Thyroid gland (tissue), 4 donors: ENCODE results near the gene CXCL12. TPM values are rescaled to one million over a fixed set of nuclear protein-coding genes. Genes with fewer than 3 reads are reported as not detected.

ENCODE experiments used
- DNase-seq, 2 donors: peaks; one replicate each; pipeline ENCODE4 v3.0.0-alpha.2; 2019
- H3K27ac ChIP-seq, 3 donors: fragments of 200-600 bp; sonication (generic); 1 replicate in 2 of 3; 2 replicates in 1 of 3; pipeline ENCODE4 v1.5.1; 2016 to 2019; ENCODE audit warnings: mild to moderate bottlenecking in 1 of 3, moderate library complexity in 1 of 3
- H3K27me3 ChIP-seq: fragments of 200-600 bp; sonication (generic); one replicate; pipeline ENCODE4 v1.5.1; 2019
- H3K36me3 ChIP-seq, 2 donors: fragments of 200-600 bp; sonication (generic); one replicate each; pipeline ENCODE4 v1.5.1; 2016 to 2019
- H3K4me1 ChIP-seq, 2 donors: fragments of 200-600 bp; sonication (generic); one replicate each; pipeline ENCODE4 v1.5.1; 2017 to 2019
- H3K4me3 ChIP-seq, 3 donors: fragments of 200-600 bp; sonication (generic); replicated peaks in 1 of 3; 1 replicate in 2 of 3; 2 replicates in 1 of 3; pipeline ENCODE4 v1.5.1; 2016; ENCODE audit warnings: mild to moderate bottlenecking in 1 of 3
- H3K9me3 ChIP-seq: fragments of 200-600 bp; sonication (generic); one replicate; pipeline ENCODE4 v1.5.1; 2017
- CTCF ChIP-seq, 6 experiments: fragments of 200-600 bp in 3 of 6; fragments of 450-650 bp in 3 of 6; sonication (generic) in 3 of 6; IDR thresholded peaks; one replicate each; pipeline ENCODE4 v1.5.1; 2016 to 2019; ENCODE audit warnings: antibody characterized with exemption in 6 of 6, mild to moderate bottlenecking in 2 of 6, inconsistent platforms in 1 of 6, moderate library complexity in 1 of 6
- POLR2A ChIP-seq, 2 donors: fragments of 450-650 bp; IDR thresholded peaks; one replicate each; pipeline ENCODE4 v1.6.1; 2017; ENCODE audit warnings: antibody characterized with exemption in 2 of 2, mild to moderate bottlenecking in 2 of 2, moderate library complexity in 1 of 2
- WGBS, 2 donors: methylation state at CpG; one replicate each; pipeline ENCODE4 v1.1.5; 2017; 5-methylcytosine and 5-hydroxymethylcytosine counted together
- intact Hi-C: fragments of 100-400 bp; cut with DNase I; formaldehyde crosslinking; loops from one replicate; pipeline ENCODE4 v1.15.1; 2023
- total RNA-seq, 4 donors: library from RNA; depleted of rRNA; stranded (reverse); fragments of >200 nt; gene quantifications; one replicate each; pipeline ENCODE4 v1.2.3, GENCODE V29; 2016

CXCL12 gene
- 10 to 100 TPM; 32.4 to 88.0 (median 47.6) TPM for total RNA-seq

- TF ChIP-seq POLR2A (IDR thresholded peaks at IDR 0.05), result no peak
- no peak for TF ChIP-seq CTCF (IDR thresholded peaks at IDR 0.05)
- Histone ChIP-seq H3K4me1 (peaks cover 22 to 33% of the 10 kb centered on the region in 2 donors), H3K4me3 (peak within 1 kb of the TSS; percentile 15 to 74 (median 53)), H3K36me3 (no peaks in the 10 kb centered on the region), H3K27ac (peak within 1 kb of the TSS; percentile 2 to 46 (median 25)), H3K27me3 (no peaks in the 10 kb centered on the region), H3K9me3 (no peaks in the 10 kb centered on the region)
- DNase-seq, result no peak
- WGBS, 2 donors, result 17 to 20% methylated on average over 16 to 28 of the region's 75 CpGs
- intact Hi-C loops, result loop anchor here (5.0 kb wide), 1 partner anchor 73 kb away; no protein-coding TSS in a partner anchor
Measured at GRCh38 chr10:44385026-44385695, at the start of gene CXCL12. CXCL12 (minus strand) TSS chr10:44385097; CDS start chr10:44385005, 92 bp downstream.

GRCh38 chr10:44427479-44427878, 42.6 kb upstream of the CXCL12 start:
- no peak overlapping the region for H3K27ac ChIP-seq
- no peaks in the 10 kb centered on the region for H3K36me3 ChIP-seq
- intact Hi-C loops, result no loop called here
- no peak for DNase-seq
- no peaks in the 10 kb centered on the region for H3K9me3 ChIP-seq
- no peaks in the 10 kb centered on the region for H3K4me1 ChIP-seq
- no peak overlapping the region for H3K4me3 ChIP-seq
- no peak for TF ChIP-seq CTCF (IDR thresholded peaks at IDR 0.05)
- no peak for TF ChIP-seq POLR2A (IDR thresholded peaks at IDR 0.05)
- no peaks in the 10 kb centered on the region for H3K27me3 ChIP-seq
- 92 to 100% methylated on average over 2 of the region's 2 CpGs for WGBS, 2 donors

GRCh38 chr10:44427037-44427436, 42.1 kb upstream of the CXCL12 start:
- Histone ChIP-seq H3K4me3 (no peak overlapping the region), H3K27ac (no peak overlapping the region), H3K9me3 (no peaks in the 10 kb centered on the region), H3K4me1 (no peaks in the 10 kb centered on the region), H3K36me3 (no peaks in the 10 kb centered on the region), H3K27me3 (no peaks in the 10 kb centered on the region)
- TF ChIP-seq POLR2A (IDR thresholded peaks at IDR 0.05) (no peak), CTCF (IDR thresholded peaks at IDR 0.05) (no peak)
- 80 to 94% methylated on average over 1 to 5 of the region's 5 CpGs for WGBS, 2 donors
- intact Hi-C loops, result no loop called here
- no peak for DNase-seq

GRCh38 chr10:44426247-44427034, 41.5 kb upstream of the CXCL12 start:
- no peak for TF ChIP-seq POLR2A (IDR thresholded peaks at IDR 0.05)
- no peak for TF ChIP-seq CTCF (IDR thresholded peaks at IDR 0.05)
- 82 to 83% methylated on average over 8 of the region's 8 CpGs for WGBS, 2 donors

GRCh38 chr10:44425466-44425865, 40.6 kb upstream of the CXCL12 start:
- WGBS, 2 donors, result 84 to 92% methylated on average over 7 to 8 of the region's 8 CpGs
- Histone ChIP-seq H3K4me1 (no peaks in the 10 kb centered on the region), H3K36me3 (no peaks in the 10 kb centered on the region), H3K9me3 (no peaks in the 10 kb centered on the region), H3K4me3 (no peak overlapping the region), H3K27me3 (no peaks in the 10 kb centered on the region), H3K27ac (no peak overlapping the region)
- TF ChIP-seq POLR2A (IDR thresholded peaks at IDR 0.05), result no peak
- TF ChIP-seq CTCF (IDR thresholded peaks at IDR 0.05), result no peak
- no peak for DNase-seq
- intact Hi-C loops, result no loop called here

More at GRCh38 chr10:44426247-44427034, 41.5 kb upstream of the CXCL12 start:
- Histone ChIP-seq H3K9me3 (no peaks in the 10 kb centered on the region), H3K4me3 (no peak overlapping the region), H3K27ac (no peak overlapping the region), H3K27me3 (no peaks in the 10 kb centered on the region), H3K4me1 (no peaks in the 10 kb centered on the region), H3K36me3 (no peaks in the 10 kb centered on the region)
- intact Hi-C loops, result no loop called here
- no peak for DNase-seq
